IPS-18c (cell line): ENCODE results near the gene KCNK5.

ENCODE experiments used
- H3K4me3 ChIP-seq: 2 replicates; pipeline ENCODE4 v1.7.0; 2013; ENCODE audit warnings: low read depth, mild to moderate bottlenecking, low read length, moderate library complexity; ENCODE audit not compliant: insufficient read depth
- H3K9me3 ChIP-seq: one replicate; pipeline ENCODE4 v1.6.1; 2013; ENCODE audit warnings: mild to moderate bottlenecking, low read length, moderate library complexity; ENCODE audit not compliant: control insufficient read depth, insufficient read depth

KCNK5 gene

DNA sequence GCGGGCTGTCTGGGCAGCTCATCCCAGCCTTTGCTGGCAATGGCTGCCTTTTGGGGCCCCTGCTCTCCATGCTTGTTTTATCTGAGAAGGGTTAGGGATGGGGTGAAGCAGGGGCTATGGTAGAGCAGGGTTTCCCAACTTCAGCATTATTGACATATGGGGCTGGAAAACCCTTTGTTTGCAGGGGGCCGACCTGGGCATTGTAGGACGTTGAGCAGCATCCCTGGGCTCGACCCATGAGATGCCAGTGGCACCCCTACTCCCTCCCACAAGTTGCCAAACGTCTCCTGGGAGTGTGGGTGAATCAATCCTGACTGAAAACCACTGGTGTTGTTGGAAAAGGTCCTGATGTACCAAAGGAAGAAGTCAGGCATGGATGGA is 56.9 kb downstream of the KCNK5 start:
- no peaks in the 10 kb centered on the region for H3K9me3 ChIP-seq
- no peak overlapping the region for H3K4me3 ChIP-seq

DNA sequence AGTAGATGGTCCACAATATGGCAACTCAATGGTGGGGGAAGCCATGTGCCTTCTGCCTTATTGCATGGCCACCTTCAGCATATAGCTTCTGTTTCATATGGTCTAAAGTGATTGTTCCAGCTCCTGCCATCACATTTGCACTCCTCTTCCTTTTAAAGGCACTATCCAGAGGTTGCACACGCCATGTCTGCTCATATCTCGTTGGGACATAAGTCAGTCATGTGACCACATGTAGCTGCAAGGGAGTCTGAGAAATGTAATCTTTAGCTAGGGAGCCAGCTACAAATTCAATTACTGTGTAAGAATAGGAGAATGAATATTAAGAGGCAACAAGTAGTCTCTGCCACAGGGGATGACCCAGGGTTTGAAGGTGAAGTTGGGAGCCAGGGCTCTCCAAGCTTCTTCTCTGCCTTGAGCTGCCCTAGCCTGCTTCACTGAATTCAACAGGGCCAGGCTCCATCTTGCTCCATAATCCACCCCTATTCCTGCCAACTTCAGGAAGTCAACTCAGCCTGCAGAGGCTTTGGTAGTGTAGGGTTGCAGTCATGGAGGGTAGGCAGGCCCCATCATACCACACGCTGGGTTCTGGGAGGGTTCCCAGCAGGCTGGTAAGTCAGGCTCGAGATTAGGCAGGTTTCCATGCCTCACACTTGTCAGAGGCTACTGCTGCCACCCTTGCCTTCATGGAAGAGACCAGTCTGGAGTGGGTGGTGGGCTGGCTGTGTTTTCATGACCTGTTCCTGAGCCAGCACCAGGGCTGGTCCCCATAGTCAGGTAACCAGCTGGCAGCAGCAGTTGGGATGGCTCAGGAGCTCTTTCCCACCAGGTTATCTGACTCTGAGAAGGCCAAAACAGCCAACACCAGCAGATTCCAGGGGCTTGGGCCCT is 57.5 kb downstream of the KCNK5 start:
- no peaks in the 10 kb centered on the region for H3K9me3 ChIP-seq
- H3K4me3 ChIP-seq: no peak overlapping the region

DNA sequence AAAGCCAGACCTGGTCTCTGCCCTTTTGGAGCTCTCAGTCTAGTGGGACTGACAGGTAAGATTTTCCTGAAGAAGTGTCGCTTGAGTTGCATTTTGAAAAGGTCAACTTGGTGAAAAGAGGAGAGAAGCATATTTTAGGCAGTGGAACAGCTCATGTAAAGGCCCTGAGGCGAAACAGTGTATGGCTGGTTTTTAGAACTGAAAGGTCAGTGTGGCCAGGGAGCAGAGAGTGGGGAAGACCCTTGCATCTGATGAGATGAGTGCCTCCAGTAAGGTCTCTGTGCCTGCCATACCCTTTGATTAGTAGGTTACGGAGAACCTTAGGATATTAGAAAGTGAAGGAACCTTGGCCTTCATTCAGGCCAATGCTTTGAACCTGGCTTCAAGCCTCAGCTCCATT is 58.4 kb downstream of the KCNK5 start:
- Histone ChIP-seq H3K4me3 (no peak overlapping the region), H3K9me3 (no peaks in the 10 kb centered on the region)

DNA sequence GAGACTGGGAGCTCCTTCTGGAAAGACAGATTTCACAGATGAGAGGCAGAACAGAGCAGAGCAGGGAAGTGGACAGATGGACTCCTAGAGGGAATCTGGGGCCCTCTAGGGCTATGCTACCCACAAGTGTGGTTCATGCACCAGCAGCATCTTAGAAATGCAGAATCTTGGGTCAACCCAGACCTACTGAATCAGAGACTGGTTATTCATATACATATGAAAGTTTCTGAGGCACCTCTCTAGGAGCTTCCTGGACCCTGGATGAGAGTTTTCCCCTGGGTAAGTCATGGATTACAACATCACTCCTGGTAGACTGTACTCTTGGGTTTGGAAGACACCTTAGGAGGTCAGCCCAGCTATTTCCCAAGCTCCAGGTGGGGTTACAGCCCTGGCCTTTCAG is 58.9 kb downstream of the KCNK5 start:
- H3K4me3 ChIP-seq: no peak overlapping the region

DNA sequence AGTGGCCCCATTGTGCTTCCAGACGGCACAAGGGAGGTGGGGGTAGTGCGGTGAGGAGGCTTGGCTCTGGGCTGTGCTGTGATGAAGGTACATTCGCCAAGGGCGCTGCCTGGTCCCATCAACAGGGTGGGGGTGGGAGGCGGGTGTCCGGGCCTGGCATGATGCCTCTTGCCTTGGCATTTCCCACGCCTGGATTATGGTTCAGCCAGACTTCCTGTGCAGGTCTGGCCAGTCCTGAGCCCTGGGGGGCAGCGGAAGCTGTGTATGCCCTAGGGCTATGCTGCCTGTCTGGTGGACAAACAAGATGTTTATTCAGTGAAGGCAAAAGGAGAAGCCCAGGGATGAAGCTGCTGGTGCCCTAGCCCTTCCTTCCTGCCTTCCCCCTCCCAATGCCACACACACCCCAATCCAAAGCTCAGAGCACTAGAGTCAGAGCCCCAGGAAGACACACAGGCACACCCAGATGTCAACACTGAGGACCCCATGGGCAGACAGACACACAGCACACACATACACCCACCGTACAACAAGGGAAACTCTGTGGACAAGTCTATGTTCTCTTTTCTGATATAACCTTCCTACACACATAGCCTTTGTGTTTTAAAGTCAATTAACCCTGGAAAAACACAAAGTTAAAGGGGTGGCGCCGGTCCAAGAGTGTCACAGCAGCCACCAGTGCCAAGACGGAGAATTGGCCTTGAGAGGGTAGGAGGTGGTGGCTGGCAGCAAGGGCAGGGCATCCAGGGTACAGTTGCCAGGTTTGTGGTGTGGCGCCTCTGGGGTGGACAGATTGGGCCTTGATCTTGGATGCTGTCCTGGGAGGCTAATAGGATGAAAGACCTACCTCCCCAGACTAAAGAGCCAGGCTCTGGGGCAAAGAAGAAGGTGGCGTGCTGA is 59.6 kb downstream of the KCNK5 start:
- H3K4me3 ChIP-seq: no peak overlapping the region

More for the DNA sequence above, 58.9 kb downstream of the KCNK5 start:
- no peaks in the 10 kb centered on the region for H3K9me3 ChIP-seq

DNA sequence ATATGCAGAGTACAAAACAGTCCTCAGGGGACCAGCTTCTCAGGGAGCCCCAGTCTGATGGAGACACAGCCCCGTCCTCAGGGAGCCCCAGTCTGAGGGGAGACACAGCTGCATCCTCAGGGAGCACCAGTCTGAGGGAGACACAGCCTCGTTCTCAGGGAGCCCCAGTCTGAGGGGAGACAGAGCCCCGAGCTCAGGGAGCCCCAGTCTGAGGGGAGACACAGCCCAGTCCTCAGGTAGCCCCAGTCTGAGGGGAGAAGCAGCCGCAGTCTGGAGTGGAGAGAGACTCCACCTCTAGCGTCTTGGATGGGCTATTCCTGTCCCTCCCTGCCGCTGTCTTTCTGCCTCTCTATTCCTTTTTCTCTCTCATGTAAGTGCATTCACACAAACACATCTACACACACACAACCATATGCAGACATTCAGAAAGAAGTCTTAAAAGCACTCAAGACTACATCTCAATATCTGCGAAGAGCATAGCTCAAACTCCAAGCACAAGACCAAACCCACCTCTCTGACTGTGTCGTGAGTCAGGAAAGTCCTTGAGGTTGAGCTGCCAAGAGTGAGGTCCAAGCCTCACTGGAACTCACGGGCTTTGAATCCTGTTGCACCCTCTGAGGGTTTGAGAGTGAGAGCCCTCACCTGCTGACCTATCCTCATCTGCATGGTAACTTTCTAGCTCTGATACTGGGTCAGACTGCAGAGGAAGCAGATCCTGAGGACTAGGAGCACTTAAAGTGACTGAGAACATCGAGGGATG is 61.2 kb downstream of the KCNK5 start:
- H3K4me3 ChIP-seq: no peak overlapping the region
- H3K9me3 ChIP-seq: no peaks in the 10 kb centered on the region

More for the DNA sequence above, 59.6 kb downstream of the KCNK5 start:
- no peaks in the 10 kb centered on the region for H3K9me3 ChIP-seq

DNA sequence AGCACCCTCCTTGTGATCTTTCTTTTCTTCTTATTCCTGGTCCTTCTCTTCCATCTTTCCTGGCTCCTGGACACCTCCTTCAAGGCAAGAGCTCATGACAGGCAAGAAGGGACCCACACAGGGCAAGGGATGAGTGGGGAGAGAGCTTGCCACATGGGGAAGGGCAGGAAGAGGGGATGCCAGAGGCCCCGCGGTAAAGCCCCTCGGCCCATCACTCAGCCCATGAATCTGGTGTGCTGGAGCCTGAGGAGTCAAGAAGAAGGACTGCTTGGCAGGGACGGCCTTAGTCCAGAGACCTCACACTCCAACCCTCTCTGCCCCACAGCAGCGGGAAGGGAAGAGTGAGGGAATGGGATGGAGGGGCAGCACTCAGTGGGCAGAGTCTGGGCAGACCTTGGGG is 62.0 kb downstream of the KCNK5 start:
- H3K4me3 ChIP-seq: no peak overlapping the region
- H3K9me3 ChIP-seq: no peaks in the 10 kb centered on the region

DNA sequence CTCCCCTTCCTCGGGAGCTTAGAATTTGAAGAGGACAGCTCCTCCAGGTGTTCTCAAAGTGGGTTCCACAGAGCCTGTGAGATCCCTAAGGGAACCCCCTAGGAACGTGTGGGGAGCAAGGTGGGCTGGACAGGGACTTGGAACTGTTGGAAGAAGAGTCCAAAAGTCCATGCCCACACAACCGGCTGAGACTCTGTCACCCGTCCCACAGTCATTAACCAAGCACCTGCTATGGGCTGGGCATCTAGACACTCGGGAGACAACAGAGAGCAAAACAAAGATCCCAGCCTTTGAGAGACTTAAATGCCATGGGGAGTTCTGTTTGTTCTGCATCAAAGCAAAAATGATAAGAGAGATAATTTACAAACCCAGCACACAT is 62.4 kb downstream of the KCNK5 start:
- no peak overlapping the region for H3K4me3 ChIP-seq
- H3K9me3 ChIP-seq: no peaks in the 10 kb centered on the region

DNA sequence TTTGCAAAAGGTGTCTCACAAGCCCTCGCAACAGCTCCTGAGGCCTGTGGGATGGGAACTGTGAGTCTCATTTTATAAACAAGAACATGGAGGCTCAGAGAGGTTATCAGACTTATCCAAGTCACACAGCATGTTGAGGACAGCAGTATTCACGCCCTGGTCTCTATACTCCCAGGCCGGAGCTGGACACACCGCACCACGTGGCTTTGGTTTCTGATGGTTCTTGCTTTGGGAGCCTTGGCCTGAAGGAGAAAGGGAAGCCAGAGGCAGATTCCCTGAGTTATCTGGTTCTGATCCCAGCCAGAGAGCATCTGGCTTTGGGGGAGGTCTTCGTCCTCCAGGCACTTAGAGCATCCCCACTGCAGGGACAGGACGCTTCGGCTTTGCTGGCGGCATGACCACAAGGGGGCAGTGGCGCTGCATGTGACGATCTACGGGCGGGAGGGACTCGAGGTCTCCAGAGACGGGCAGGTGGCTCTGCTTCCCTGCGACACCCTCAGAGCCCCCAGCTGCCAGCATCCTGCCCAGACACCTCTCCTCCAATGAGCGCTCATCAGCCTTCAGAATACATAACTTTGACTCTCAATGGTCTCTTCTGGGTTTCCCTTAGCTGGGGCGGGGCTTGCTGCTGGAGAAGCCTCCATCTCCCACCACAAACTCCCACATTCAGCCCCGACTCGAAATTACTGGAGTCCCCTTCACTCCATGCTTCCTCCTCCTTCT is 62.9 kb downstream of the KCNK5 start:
- Histone ChIP-seq H3K9me3 (no peaks in the 10 kb centered on the region), H3K4me3 (no peak overlapping the region)

DNA sequence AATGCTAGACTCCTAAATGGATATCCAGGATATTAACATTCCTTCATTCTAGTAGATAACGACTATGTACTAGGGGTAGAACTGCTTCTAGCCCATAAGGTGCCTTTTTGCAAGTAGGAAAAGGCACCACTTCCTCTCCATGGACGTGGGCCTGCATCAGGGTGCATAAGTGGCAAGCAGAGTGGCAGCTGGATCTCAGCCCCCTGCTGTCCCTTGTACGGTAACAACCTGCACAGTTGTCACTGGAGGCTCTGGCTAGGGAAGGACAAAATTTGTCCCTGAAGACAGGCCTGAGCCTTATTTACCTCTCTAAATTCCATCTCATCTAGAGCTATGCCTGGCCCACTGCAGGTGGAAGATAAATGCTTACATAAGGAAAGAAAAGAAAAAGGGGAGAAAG is 71.8 kb downstream of the KCNK5 start:
- Histone ChIP-seq H3K4me3 (no peak overlapping the region), H3K9me3 (no peaks in the 10 kb centered on the region)

DNA sequence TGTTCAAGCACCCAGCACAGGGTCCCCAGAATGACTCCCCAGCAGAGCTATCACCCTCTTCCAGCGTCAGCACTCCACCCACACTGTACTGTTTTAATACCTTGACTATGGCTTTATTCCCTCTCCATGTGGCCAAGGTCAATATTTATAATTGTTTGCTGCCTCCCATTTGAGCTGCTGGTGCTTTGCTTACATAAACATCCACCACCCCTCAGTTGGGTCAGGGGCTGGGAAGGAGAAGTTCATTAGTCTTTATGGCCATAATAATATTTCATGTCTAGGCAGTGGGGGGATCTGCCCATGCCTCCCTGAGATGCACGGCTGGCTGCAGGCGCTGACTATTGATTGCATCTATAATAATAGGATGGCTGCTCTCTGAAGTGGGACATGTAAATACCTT is 72.5 kb downstream of the KCNK5 start:
- H3K4me3 ChIP-seq: no peak overlapping the region

DNA sequence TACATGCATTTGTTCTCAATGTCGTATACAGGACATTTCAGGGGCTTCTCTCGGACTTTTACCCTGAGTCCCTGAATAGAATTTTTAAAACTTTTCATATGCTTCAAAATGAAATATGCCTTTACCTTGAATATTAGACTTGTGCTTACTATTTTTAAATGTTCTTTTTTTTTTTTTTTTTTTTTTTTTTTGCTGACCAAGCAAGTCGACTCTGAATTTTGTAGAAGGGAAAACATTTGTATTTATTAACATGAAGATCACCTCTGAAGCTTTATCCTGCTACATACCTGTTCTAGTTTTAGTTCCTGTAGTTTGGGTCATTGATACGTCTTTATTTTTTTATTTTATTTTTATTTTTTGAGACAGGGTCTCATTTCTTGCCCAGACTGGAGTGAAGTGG is 74.6 kb downstream of the KCNK5 start:
- Histone ChIP-seq H3K4me3 (no peak overlapping the region), H3K9me3 (no peaks in the 10 kb centered on the region)

More for the DNA sequence above, 72.5 kb downstream of the KCNK5 start:
- no peaks in the 10 kb centered on the region for H3K9me3 ChIP-seq

DNA sequence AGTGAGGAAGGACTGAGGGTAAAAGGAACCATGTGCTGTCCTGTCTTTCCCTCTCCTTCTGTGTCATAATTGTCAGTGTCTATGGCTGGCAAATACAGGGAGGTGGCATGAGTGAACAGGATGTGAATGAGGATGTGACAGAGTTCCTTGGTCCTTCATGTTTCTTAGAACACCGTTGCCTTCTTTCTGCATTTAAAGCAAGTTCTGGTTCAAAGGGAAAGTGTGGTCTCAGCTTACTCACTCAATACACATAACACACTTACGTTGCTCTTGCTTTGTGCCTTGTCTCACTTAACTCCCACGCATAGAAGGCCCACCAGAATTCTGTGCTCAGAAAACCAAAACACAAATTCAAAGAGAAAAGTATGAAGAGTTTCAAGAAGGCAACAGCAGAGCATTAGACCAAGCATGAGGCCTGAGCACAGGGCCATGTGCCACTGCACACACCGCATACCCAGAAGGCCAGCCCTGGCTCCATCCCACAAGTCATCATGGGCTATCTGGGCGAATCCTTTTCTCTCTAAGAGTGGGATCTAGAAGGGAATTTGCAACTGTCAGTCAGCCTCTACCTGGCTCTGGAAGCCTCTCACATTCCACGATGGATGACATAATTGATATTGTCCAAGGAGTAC is 75.4 kb downstream of the KCNK5 start:
- Histone ChIP-seq H3K4me3 (no peak overlapping the region), H3K9me3 (no peaks in the 10 kb centered on the region)

DNA sequence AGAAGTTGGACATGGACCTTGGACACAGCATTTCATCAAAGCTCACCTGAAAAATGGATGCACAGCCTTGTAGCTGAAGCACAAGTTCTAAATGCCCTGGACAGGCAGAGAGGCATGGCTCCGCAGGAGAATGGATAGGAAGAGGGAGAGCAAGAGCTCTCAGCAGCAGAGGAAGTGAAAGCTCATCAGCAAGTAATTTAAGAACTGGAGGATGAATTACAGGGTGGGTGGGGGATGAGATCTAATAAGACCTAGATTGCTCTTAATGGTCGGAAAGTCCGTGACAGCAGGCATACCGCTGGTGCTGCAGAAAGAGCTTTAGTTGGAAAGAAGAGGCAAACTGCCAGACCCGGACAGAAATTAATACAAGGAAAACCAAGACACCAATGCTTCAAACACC is 77.0 kb downstream of the KCNK5 start:
- Histone ChIP-seq H3K4me3 (no peak overlapping the region), H3K9me3 (no peaks in the 10 kb centered on the region)

DNA sequence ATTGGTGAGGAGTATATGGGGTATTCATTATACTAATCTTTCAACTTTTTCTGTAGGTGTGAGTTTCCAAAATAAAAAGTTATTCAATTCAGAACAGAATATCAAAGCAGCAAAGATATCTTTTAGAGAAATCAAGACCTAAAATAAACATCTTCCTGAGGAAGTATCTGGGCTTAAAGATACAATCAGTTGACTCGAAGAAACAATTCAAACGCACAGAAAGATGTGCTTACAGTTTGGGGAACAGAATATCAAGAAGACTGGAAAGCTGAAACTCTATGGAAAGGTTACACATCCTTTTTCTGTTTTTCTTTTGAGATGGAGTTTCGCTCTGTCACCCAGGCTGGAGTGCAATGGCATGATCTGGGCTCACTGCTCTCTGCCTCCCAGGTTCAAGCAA is 78.1 kb downstream of the KCNK5 start:
- no peak overlapping the region for H3K4me3 ChIP-seq

DNA sequence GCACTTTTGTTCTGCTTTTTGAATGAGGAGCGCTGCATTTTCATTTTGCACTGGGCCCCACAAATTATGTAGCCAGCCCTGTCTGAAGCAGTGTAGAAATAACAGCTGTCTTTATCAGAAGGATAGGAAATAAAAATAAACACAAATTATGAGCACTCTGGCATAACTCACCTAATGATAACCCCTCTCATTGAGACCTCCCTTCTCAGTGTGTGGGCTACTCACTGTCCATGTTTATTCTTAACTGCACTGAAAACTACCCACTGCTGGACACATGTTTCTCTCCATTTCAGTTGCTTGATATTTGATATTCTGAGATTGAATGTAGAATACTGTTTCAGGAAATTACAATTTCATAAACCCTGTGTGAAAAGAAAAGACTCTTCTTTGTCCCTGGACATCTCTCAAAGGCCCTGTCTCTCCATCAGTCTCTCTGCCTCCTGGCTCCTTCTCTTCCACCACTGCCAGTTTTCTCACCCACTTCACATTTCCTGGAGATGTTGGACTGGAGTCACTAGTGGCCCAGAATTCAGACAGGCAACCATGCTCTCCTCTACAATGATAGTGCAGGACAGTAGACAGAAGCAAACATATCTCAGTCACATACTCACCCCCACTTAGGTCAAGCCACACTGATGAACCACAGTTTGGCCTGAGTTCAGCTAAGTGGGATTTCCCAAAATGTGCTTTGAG is 84.6 kb downstream of the KCNK5 start:
- Histone ChIP-seq H3K4me3 (no peak overlapping the region), H3K9me3 (no peaks in the 10 kb centered on the region)

More for the DNA sequence above, 78.1 kb downstream of the KCNK5 start:
- no peaks in the 10 kb centered on the region for H3K9me3 ChIP-seq
